Colonic mucosa (tissue), 4 donors: Measurements from ENCODE around the gene SENP1. TPM values are rescaled to one million over a fixed set of nuclear protein-coding genes. Genes with fewer than 3 reads are reported as not detected.

Source experiments
- DNase-seq: peaks from one replicate; pipeline ENCODE4 v3.0.0-alpha.2; 2020
- H3K27ac ChIP-seq: fragments of 200-600 bp; one replicate; pipeline ENCODE4 v1.8.0; 2021
- H3K27me3 ChIP-seq: fragments of 200-600 bp; one replicate; pipeline ENCODE4 v1.8.0; 2021
- H3K36me3 ChIP-seq: fragments of 200-600 bp; one replicate; pipeline ENCODE4 v1.8.0; 2021
- H3K4me1 ChIP-seq: fragments of 200-600 bp; one replicate; pipeline ENCODE4 v1.8.0; 2021; ENCODE audit warnings: mild to moderate bottlenecking
- H3K4me3 ChIP-seq: fragments of 200-600 bp; one replicate; pipeline ENCODE4 v1.8.0; 2021
- H3K9ac ChIP-seq, 2 donors: one replicate each; pipeline ENCODE4 v1.7.0; 2013; ENCODE audit warnings: control low read depth in 2 of 2, low read depth in 2 of 2, low read length in 2 of 2
- H3K9me3 ChIP-seq: fragments of 200-600 bp; one replicate; pipeline ENCODE4 v1.8.0; 2021
- intact Hi-C: fragments of 100-400 bp; cut with DNase I; formaldehyde crosslinking; loops from one replicate; pipeline ENCODE4 v1.14.1; 2022
- total RNA-seq, 2 donors: library from RNA; stranded (reverse); fragmentation: NEBNext Ultra II Directional in 1 of 2; extraction: Animal tissue kit (Norgen Biotek cat#: 25700) in 1 of 2; gene quantifications; one replicate each; pipeline ENCODE4 v1.2.1, GENCODE V29; 2021
- TF ChIP-seq, protein P1 (sequence below): fragments of 200-600 bp; IDR thresholded peaks from one replicate; pipeline ENCODE4 v1.8.0; 2022; ENCODE audit warnings: antibody characterized with exemption, mild to moderate bottlenecking
- donor health status: healthy.
- donor health status: DM: no; HTN: no; CAD: no.
- donor health status: DM: no; HTN: no; CAD: no.

SENP1 gene
- total RNA-seq, 2 donors from 2014 or later: 14.9 to 16.8 TPM

- no peak for DNase-seq
- Histone ChIP-seq H3K4me3 (no peak overlapping the region), H3K27me3 (no peaks in the 10 kb centered on the region), H3K9me3 (no peaks in the 10 kb centered on the region), H3K36me3 (peaks cover 6% of the 10 kb centered on the region), H3K9ac (no peak overlapping the region), H3K4me1 (no peaks in the 10 kb centered on the region), H3K27ac (no peak overlapping the region)
- intact Hi-C loops: no loop called here
- TF ChIP-seq, protein P1, sequence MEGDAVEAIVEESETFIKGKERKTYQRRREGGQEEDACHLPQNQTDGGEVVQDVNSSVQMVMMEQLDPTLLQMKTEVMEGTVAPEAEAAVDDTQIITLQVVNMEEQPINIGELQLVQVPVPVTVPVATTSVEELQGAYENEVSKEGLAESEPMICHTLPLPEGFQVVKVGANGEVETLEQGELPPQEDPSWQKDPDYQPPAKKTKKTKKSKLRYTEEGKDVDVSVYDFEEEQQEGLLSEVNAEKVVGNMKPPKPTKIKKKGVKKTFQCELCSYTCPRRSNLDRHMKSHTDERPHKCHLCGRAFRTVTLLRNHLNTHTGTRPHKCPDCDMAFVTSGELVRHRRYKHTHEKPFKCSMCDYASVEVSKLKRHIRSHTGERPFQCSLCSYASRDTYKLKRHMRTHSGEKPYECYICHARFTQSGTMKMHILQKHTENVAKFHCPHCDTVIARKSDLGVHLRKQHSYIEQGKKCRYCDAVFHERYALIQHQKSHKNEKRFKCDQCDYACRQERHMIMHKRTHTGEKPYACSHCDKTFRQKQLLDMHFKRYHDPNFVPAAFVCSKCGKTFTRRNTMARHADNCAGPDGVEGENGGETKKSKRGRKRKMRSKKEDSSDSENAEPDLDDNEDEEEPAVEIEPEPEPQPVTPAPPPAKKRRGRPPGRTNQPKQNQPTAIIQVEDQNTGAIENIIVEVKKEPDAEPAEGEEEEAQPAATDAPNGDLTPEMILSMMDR: no peak
These were observed 35.1 kb downstream of the SENP1 start for GRCh38 chr12:48070731-48071130.

DNA sequence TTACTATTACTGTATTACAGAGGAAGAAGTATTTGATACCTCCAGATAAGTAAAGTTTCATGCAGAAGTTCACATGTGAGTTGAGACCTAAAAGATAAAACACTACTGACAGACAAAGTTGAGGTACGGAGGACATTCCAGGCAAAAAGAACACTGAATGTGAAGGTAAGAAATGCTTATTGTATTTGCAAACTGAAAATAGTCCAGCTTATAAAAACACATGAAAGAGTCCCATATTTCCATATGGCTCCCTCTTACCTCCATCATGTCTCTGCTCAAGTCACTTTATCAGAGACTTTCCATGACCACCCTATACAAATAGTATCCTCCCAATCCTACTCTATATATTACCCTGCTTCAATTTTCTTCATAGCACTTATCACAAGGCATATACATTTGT, 35.8 kb downstream of the SENP1 start:
- Histone ChIP-seq H3K27me3 (no peaks in the 10 kb centered on the region), H3K4me1 (no peaks in the 10 kb centered on the region), H3K36me3 (peaks cover 6% of the 10 kb centered on the region), H3K9ac (no peak overlapping the region), H3K4me3 (no peak overlapping the region), H3K27ac (no peak overlapping the region), H3K9me3 (no peaks in the 10 kb centered on the region)
- DNase-seq: no peak
- intact Hi-C loops: no loop called here
- TF ChIP-seq, protein P1: no peak

DNA sequence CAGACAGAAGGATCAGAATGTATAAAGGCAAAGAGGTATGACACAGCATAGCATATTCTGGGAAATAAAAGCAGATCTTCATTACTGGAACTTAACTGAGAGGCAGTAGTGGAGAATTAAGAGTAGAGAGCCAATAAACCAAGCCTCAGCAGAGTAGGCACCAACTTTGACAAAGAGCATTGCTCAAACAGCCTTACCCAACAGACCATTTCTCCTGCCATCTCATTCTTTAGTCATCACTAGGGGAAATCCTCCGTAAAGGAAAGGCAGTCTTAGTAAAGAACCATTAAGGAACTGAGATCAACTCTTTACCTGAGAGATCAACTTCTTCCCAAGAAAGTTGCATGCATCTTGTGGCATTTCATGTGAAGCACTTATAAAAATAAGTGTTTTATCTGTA, 36.6 kb downstream of the SENP1 start:
- DNase-seq: no peak
- intact Hi-C loops: no loop called here

GRCh38 chr12:48068457-48068856, 37.4 kb downstream of the SENP1 start:
- Histone ChIP-seq H3K4me1 (no peaks in the 10 kb centered on the region), H3K4me3 (no peak overlapping the region), H3K9ac (no peak overlapping the region), H3K9me3 (no peaks in the 10 kb centered on the region), H3K27ac (no peak overlapping the region), H3K36me3 (peaks cover 6% of the 10 kb centered on the region), H3K27me3 (no peaks in the 10 kb centered on the region)
- TF ChIP-seq, protein P1: no peak
- intact Hi-C loops: no loop called here
- DNase-seq: no peak

More for the DNA sequence above, 36.6 kb downstream of the SENP1 start:
- H3K27me3 ChIP-seq: no peaks in the 10 kb centered on the region
- no peaks in the 10 kb centered on the region for H3K4me1 ChIP-seq
- H3K4me3 ChIP-seq: no peak overlapping the region
- peaks cover 6% of the 10 kb centered on the region for H3K36me3 ChIP-seq
- no peak overlapping the region for H3K9ac ChIP-seq
- H3K27ac ChIP-seq: no peak overlapping the region
- TF ChIP-seq, protein P1: no peak
- no peaks in the 10 kb centered on the region for H3K9me3 ChIP-seq

GRCh38 chr12:48067250-48067938, 38.5 kb downstream of the SENP1 start:
- no peak overlapping the region for H3K4me3 ChIP-seq
- no peaks in the 10 kb centered on the region for H3K9me3 ChIP-seq
- intact Hi-C loops: no loop called here
- H3K27me3 ChIP-seq: no peaks in the 10 kb centered on the region
- no peak overlapping the region for H3K27ac ChIP-seq
- H3K4me1 ChIP-seq: no peaks in the 10 kb centered on the region
- H3K9ac ChIP-seq: no peak overlapping the region
- H3K36me3 ChIP-seq: peaks cover 6% of the 10 kb centered on the region
- no peak for DNase-seq
- TF ChIP-seq, protein P1: no peak
